OCI-LY1 (cell line): Measurements from ENCODE around the gene IGF2R.

ENCODE experiments used
- H2AFZ ChIP-seq: fragments of 200-600 bp; sonication (generic), shearing (Covaris generic); 2 replicates; pipeline ENCODE4 v1.6.0; 2014; ENCODE audit warnings: antibody characterized with exemption, mild to moderate bottlenecking, low read length
- H3F3A ChIP-seq: fragments of 200-600 bp; sonication (generic), shearing (Covaris generic); 2 replicates; pipeline ENCODE4 v1.6.0; 2014; ENCODE audit warnings: mild to moderate bottlenecking, antibody characterized with exemption, low read length, moderate library complexity; ENCODE audit not compliant: insufficient read depth
- H3K27ac ChIP-seq: fragments of 200-600 bp; sonication (generic); 2 replicates; pipeline ENCODE4 v1.5.1; 2014; ENCODE audit warnings: low read length, mixed run types, mild to moderate bottlenecking, low read depth; ENCODE audit not compliant: poor library complexity, severe bottlenecking
- H3K27me3 ChIP-seq: fragments of 200-600 bp; sonication (generic); 2 replicates; pipeline ENCODE4 v1.6.0; 2014; ENCODE audit warnings: antibody characterized with exemption, mild to moderate bottlenecking, low read length, moderate library complexity; ENCODE audit not compliant: insufficient read depth
- H3K36me3 ChIP-seq: fragments of 200-600 bp; sonication (generic); 2 replicates; pipeline ENCODE4 v1.6.1; 2014; ENCODE audit warnings: mild to moderate bottlenecking, antibody characterized with exemption, low read length, moderate library complexity, mixed read lengths; ENCODE audit not compliant: insufficient read depth
- H3K4me1 ChIP-seq: fragments of 200-600 bp; sonication (generic); 2 replicates; pipeline ENCODE4 v1.5.1; 2014; ENCODE audit warnings: mild to moderate bottlenecking, low read length, moderate library complexity; ENCODE audit not compliant: insufficient read depth, severe bottlenecking
- H3K4me2 ChIP-seq: fragments of 200-600 bp; sonication (generic), shearing (Covaris generic); 2 replicates; pipeline ENCODE4 v1.6.1; 2014; ENCODE audit warnings: low read length
- H3K4me3 ChIP-seq: fragments of 200-600 bp; sonication (generic); 2 replicates; pipeline ENCODE4 v1.5.1; 2014; ENCODE audit warnings: low read length, low read depth, mild to moderate bottlenecking, mixed read lengths; ENCODE audit not compliant: poor library complexity, severe bottlenecking
- H3K79me2 ChIP-seq: fragments of 200-600 bp; shearing (Covaris generic); 2 replicates; pipeline ENCODE4 v1.6.1; 2016; ENCODE audit warnings: mixed run types, low read length, mixed read lengths; ENCODE audit not compliant: insufficient read depth
- H3K9ac ChIP-seq: fragments of 200-600 bp; sonication (generic), shearing (Covaris generic); 2 replicates; pipeline ENCODE4 v1.6.1; 2014; ENCODE audit warnings: mild to moderate bottlenecking, low read length, mixed read lengths
- H3K9me2 ChIP-seq: fragments of 200-600 bp; sonication (generic), shearing (Covaris generic); 2 replicates; pipeline ENCODE4 v1.6.1; 2014; ENCODE audit warnings: low read depth, mild to moderate bottlenecking, low read length, mixed read lengths
- H3K9me3 ChIP-seq: fragments of 200-600 bp; shearing (Covaris generic); 2 replicates; pipeline ENCODE4 v1.6.1; 2014; ENCODE audit warnings: low read length, mixed read lengths
- H4K20me1 ChIP-seq: fragments of 200-600 bp; sonication (generic), shearing (Covaris generic); 2 replicates; pipeline ENCODE4 v1.6.0; 2016; ENCODE audit warnings: mild to moderate bottlenecking, low read length; ENCODE audit not compliant: insufficient read depth
- CTCF ChIP-seq: fragments of 200-600 bp; sonication (generic), shearing (Covaris generic); IDR thresholded peaks from 2 replicates; pipeline ENCODE4 v1.5.1; 2017; ENCODE audit warnings: mild to moderate bottlenecking, antibody characterized with exemption, low read length, moderate library complexity, mixed read lengths
- EZH2 ChIP-seq: fragments of 200-600 bp; sonication (generic), shearing (Covaris generic); IDR thresholded peaks from 2 replicates; pipeline ENCODE4 v1.8.0; 2017; ENCODE audit warnings: borderline replicate concordance, mixed run types, mild to moderate bottlenecking, antibody characterized with exemption, low read length, moderate library complexity, mixed read lengths

Gene IGF2R

GRCh38 chr6:159945801-159946392 lies 23.0 kb upstream of the IGF2R start:
- TF ChIP-seq CTCF (no peak), EZH2 (no peak)
- Histone ChIP-seq H3K4me3 (no peak overlapping the region), H3K9me2 (no peaks in the 10 kb centered on the region), H3K79me2 (no peaks in the 10 kb centered on the region), H2AFZ (no peak overlapping the region), H3K4me1 (no peaks in the 10 kb centered on the region), H3K27ac (no peak overlapping the region), H3K9me3 (peaks cover 10% of the 10 kb centered on the region), H3K27me3 (no peaks in the 10 kb centered on the region; the same call in 1 of the 2 replicates), H3F3A (no peaks in the 10 kb centered on the region), H3K9ac (no peak overlapping the region), H3K36me3 (no peaks in the 10 kb centered on the region), H4K20me1 (no peaks in the 10 kb centered on the region), H3K4me2 (no peak overlapping the region)

- H2AFZ ChIP-seq, result no peak overlapping the region
- H3K4me1 ChIP-seq, result no peaks in the 10 kb centered on the region
- no peaks in the 10 kb centered on the region for H3K79me2 ChIP-seq
- no peak overlapping the region for H3K4me2 ChIP-seq
- no peaks in the 10 kb centered on the region for H3F3A ChIP-seq
- H3K9me2 ChIP-seq, result no peaks in the 10 kb centered on the region
- no peaks in the 10 kb centered on the region; the same call in 1 of the 2 replicates for H3K27me3 ChIP-seq
- no peaks in the 10 kb centered on the region for H4K20me1 ChIP-seq
- peaks cover 10% of the 10 kb centered on the region for H3K9me3 ChIP-seq
- H3K4me3 ChIP-seq, result no peak overlapping the region
- H3K9ac ChIP-seq, result no peak overlapping the region
- TF ChIP-seq EZH2 (no peak), CTCF (no peak)
- no peaks in the 10 kb centered on the region for H3K36me3 ChIP-seq
- no peak overlapping the region for H3K27ac ChIP-seq
Measured at GRCh38 chr6:159946912-159947311, 22.0 kb upstream of the IGF2R start.

- Histone ChIP-seq H3K79me2 (no peaks in the 10 kb centered on the region), H3K9me3 (peaks cover 10% of the 10 kb centered on the region), H3K4me3 (no peak overlapping the region), H3F3A (no peaks in the 10 kb centered on the region), H3K9me2 (no peaks in the 10 kb centered on the region), H2AFZ (no peak overlapping the region), H4K20me1 (no peaks in the 10 kb centered on the region), H3K9ac (no peak overlapping the region), H3K27me3 (no peaks in the 10 kb centered on the region; the same call in 1 of the 2 replicates), H3K4me1 (no peaks in the 10 kb centered on the region), H3K4me2 (no peak overlapping the region), H3K27ac (no peak overlapping the region), H3K36me3 (no peaks in the 10 kb centered on the region)
- TF ChIP-seq EZH2 (no peak), CTCF (no peak)
Measured at GRCh38 chr6:159948199-159948598, 20.7 kb upstream of the IGF2R start.
